ENCODE results near the gene N4BP2L2. TPM values are rescaled to one million over a fixed set of nuclear protein-coding genes. Genes with fewer than 3 reads are reported as not detected.

Gene N4BP2L2
- total and polyA plus RNA-seq, 7 donors = 22.0 to 232 (median 160) TPM

- DNase-seq = peak; percentile 83
- Histone ChIP-seq H3K4me3 (peak overlapping the region; percentile 80 to 94 (median 90)), H3K27ac (peak overlapping the region; percentile 84 to 89 (median 88)), H3K9me3 (no peaks in the 10 kb centered on the region), H3K27me3 (no peaks in the 10 kb centered on the region), H3K36me3 (no peaks in the 10 kb centered on the region), H3K4me1 (peaks cover 0 to 41% (median 29%) of the 10 kb centered on the region in 4 donors)
- WGBS, 2 donors = 0 to 1% methylated on average over 90 of the region's 90 CpGs
- intact Hi-C loops (cut with DNase I) = loop anchor here (2.0 to 5.0 kb wide), 3 partner anchors 110 to 395 kb away; partner anchors contain the start of genes BRCA2, FRY, N4BP2L2 and ZAR1L
- peak in 3 of 4 donors; percentile 5 to 27 (median 22) for TF ChIP-seq POLR2AphosphoS5 (IDR thresholded peaks at IDR 0.05)
- TF ChIP-seq CTCF (IDR thresholded peaks at IDR 0.05) = no peak
Observed at GRCh38 chr13:32426990-32427851, 111.4 kb downstream of the N4BP2L2 start.

- WGBS, 2 donors = 28 to 35% methylated on average over 19 of the region's 19 CpGs
Observed at GRCh38 chr13:32426191-32426989, 112.2 kb downstream of the N4BP2L2 start.

GRCh38 chr13:32425158-32425557 lies 113.4 kb downstream of the N4BP2L2 start:
- H3K4me3 ChIP-seq = no peak overlapping the region
- H3K27me3 ChIP-seq = no peaks in the 10 kb centered on the region
- H3K9me3 ChIP-seq = no peaks in the 10 kb centered on the region
- DNase-seq = no peak
- intact Hi-C loops (cut with DNase I) = loop anchor here (5.0 kb wide), 2 partner anchors 108 to 393 kb away; partner anchors contain the start of genes BRCA2, FRY and ZAR1L
- H3K36me3 ChIP-seq = peaks cover 0 to 5% (median 0%) of the 10 kb centered on the region in 4 donors
- WGBS, 2 donors = 94% methylated on average over 7 of the region's 7 CpGs
- peaks cover 0 to 37% (median 29%) of the 10 kb centered on the region in 4 donors for H3K4me1 ChIP-seq
- TF ChIP-seq POLR2A (IDR thresholded peaks at IDR 0.05) (no peak), CTCF (IDR thresholded peaks at IDR 0.05) (no peak), EP300 (IDR thresholded peaks at IDR 0.05) (no peak), POLR2AphosphoS5 (IDR thresholded peaks at IDR 0.05) (no peak)
- no peak overlapping the region for H3K27ac ChIP-seq

More at GRCh38 chr13:32426191-32426989, 112.2 kb downstream of the N4BP2L2 start:
- TF ChIP-seq CTCF (IDR thresholded peaks at IDR 0.05) (no peak), POLR2AphosphoS5 (IDR thresholded peaks at IDR 0.05) (peak in 1 of 4 donors; percentile 23), EP300 (IDR thresholded peaks at IDR 0.05) (no peak), POLR2A (IDR thresholded peaks at IDR 0.05) (no peak)
- intact Hi-C loops (cut with DNase I) = loop anchor here (2.0 to 5.0 kb wide), 3 partner anchors 109 to 394 kb away; partner anchors contain the start of genes BRCA2, FRY, N4BP2L2 and ZAR1L
- Histone ChIP-seq H3K9me3 (no peaks in the 10 kb centered on the region), H3K4me3 (peak overlapping the region; percentile 80 to 94 (median 90)), H3K36me3 (no peaks in the 10 kb centered on the region), H3K27ac (peak overlapping the region; percentile 84 to 89 (median 88)), H3K4me1 (peaks cover 0 to 41% (median 29%) of the 10 kb centered on the region in 4 donors), H3K27me3 (no peaks in the 10 kb centered on the region)
- DNase-seq = no peak

- Histone ChIP-seq H3K4me1 (peaks cover 0 to 29% (median 22%) of the 10 kb centered on the region in 4 donors), H3K9me3 (no peaks in the 10 kb centered on the region), H3K36me3 (peaks cover 0 to 10% (median 0%) of the 10 kb centered on the region in 4 donors), H3K27me3 (no peaks in the 10 kb centered on the region), H3K27ac (no peak overlapping the region), H3K4me3 (no peak overlapping the region)
- TF ChIP-seq POLR2A (IDR thresholded peaks at IDR 0.05) = no peak
- no peak for TF ChIP-seq EP300 (IDR thresholded peaks at IDR 0.05)
- no peak for TF ChIP-seq POLR2AphosphoS5 (IDR thresholded peaks at IDR 0.05)
- TF ChIP-seq CTCF (IDR thresholded peaks at IDR 0.05) = no peak
- intact Hi-C loops (cut with DNase I) = no loop called here
- WGBS, 2 donors = 77 to 92% methylated on average over 3 of the region's 3 CpGs
- DNase-seq = no peak
Observed at GRCh38 chr13:32423592-32423991, 115.0 kb downstream of the N4BP2L2 start.
